ENCODE results near the gene SIRT3. TPM values are rescaled to one million over a fixed set of nuclear protein-coding genes. Genes with fewer than 3 reads are reported as not detected.

SIRT3 gene
- total and polyA plus RNA-seq, 2 of the 13 experiments (the other 11 are each of a cell fraction or from before 2014, with no cell fraction given), result 15.1 to 18.2 TPM

DNA sequence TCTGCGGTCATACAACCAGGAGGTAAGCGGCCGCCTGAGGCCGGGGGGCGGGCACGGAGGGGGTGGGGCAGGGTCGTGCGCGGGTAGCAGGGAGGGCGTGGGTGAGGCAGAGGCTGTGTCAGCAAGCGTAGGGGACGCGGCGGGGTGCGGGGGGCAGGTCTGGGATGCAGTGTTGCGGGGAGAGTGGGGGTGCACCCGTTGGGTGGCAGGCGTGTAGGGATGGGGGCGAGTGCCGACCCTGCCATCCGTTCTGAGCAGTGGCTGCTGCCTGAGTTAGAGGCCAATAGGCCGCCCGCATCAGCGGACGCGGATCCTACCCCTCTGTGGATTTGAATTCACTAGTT lies 27.3 kb downstream of the SIRT3 start:
- BruUV-seq (replicated peaks), result no TSS peak
- H3K79me2 ChIP-seq (ENCODE audit: insufficient read depth, low read length), result peaks cover 46% of the 10 kb centered on the region
- peaks cover 36% of the 10 kb centered on the region for H3K4me1 ChIP-seq (ENCODE audit: insufficient read depth, low read length)
- H3K9me3 ChIP-seq (ENCODE audit: low read length), result no peaks in the 10 kb centered on the region
- CTCF ChIA-PET (ENCODE audit: low intra/inter-chr PET ratio, low total read pairs), result no interaction called here
- H3K27me3 ChIP-seq (ENCODE audit: control insufficient read depth in 1 of 2, insufficient read depth in 2 of 2, low read length in 2 of 2), result no peaks in the 10 kb centered on the region; a peak in 1 of 5 replicates
- ATAC-seq, result no peak
- peak overlapping the region; percentile 100 for H3K9ac ChIP-seq (ENCODE audit: insufficient read depth, low read depth, low read length)
- peaks cover 32 to 62% of the 10 kb centered on the region in 2 experiments for H3K36me3 ChIP-seq (replicated peaks in 1 of 2; ENCODE audit: control insufficient read depth in 1 of 2, insufficient read depth in 2 of 2, low read length in 2 of 2)
- TF ChIP-seq ZFYVE20 (CRISPR knock-in tag; IDR thresholded peaks at IDR 0.05; ENCODE audit: borderline replicate concordance, low read depth) (no peak), ZNF460 (CRISPR knock-in tag; IDR thresholded peaks at IDR 0.05; ENCODE audit: borderline replicate concordance) (no peak), ZFX (CRISPR knock-in tag; IDR thresholded peaks at IDR 0.05; ENCODE audit: low read depth) (peak; percentile 8; the same call in 1 of the 2 replicates), MAZ (IDR thresholded peaks at IDR 0.05; ENCODE audit: borderline replicate concordance, low read depth, low read length) (0 out of 2 replicates have a peak, but pooled peaks have one; percentile 4), MAZ (CRISPR knock-in tag; IDR thresholded peaks at IDR 0.05; ENCODE audit: low read depth) (no peak), TARDBP (CRISPR knock-in tag; IDR thresholded peaks at IDR 0.05) (0 out of 2 replicates have a peak, but pooled peaks have one; percentile 0)
- TF ChIP-seq, protein P1, sequence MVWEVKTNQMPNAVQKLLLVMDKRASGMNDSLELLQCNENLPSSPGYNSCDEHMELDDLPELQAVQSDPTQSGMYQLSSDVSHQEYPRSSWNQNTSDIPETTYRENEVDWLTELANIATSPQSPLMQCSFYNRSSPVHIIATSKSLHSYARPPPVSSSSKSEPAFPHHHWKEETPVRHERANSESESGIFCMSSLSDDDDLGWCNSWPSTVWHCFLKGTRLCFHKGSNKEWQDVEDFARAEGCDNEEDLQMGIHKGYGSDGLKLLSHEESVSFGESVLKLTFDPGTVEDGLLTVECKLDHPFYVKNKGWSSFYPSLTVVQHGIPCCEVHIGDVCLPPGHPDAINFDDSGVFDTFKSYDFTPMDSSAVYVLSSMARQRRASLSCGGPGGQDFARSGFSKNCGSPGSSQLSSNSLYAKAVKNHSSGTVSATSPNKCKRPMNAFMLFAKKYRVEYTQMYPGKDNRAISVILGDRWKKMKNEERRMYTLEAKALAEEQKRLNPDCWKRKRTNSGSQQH (CRISPR knock-in tag; IDR thresholded peaks at IDR 0.05; ENCODE audit: low read depth), result peak; percentile 1; the same call in 1 of the 2 replicates
- TF ChIP-seq, protein P2, sequence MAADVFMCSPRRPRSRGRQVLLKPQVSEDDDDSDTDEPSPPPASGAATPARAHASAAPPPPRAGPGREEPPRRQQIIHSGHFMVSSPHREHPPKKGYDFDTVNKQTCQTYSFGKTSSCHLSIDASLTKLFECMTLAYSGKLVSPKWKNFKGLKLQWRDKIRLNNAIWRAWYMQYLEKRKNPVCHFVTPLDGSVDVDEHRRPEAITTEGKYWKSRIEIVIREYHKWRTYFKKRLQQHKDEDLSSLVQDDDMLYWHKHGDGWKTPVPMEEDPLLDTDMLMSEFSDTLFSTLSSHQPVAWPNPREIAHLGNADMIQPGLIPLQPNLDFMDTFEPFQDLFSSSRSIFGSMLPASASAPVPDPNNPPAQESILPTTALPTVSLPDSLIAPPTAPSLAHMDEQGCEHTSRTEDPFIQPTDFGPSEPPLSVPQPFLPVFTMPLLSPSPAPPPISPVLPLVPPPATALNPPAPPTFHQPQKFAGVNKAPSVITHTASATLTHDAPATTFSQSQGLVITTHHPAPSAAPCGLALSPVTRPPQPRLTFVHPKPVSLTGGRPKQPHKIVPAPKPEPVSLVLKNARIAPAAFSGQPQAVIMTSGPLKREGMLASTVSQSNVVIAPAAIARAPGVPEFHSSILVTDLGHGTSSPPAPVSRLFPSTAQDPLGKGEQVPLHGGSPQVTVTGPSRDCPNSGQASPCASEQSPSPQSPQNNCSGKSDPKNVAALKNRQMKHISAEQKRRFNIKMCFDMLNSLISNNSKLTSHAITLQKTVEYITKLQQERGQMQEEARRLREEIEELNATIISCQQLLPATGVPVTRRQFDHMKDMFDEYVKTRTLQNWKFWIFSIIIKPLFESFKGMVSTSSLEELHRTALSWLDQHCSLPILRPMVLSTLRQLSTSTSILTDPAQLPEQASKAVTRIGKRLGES (CRISPR knock-in tag; IDR thresholded peaks at IDR 0.05; ENCODE audit: borderline replicate concordance), result no peak
- TF ChIP-seq, protein P3, sequence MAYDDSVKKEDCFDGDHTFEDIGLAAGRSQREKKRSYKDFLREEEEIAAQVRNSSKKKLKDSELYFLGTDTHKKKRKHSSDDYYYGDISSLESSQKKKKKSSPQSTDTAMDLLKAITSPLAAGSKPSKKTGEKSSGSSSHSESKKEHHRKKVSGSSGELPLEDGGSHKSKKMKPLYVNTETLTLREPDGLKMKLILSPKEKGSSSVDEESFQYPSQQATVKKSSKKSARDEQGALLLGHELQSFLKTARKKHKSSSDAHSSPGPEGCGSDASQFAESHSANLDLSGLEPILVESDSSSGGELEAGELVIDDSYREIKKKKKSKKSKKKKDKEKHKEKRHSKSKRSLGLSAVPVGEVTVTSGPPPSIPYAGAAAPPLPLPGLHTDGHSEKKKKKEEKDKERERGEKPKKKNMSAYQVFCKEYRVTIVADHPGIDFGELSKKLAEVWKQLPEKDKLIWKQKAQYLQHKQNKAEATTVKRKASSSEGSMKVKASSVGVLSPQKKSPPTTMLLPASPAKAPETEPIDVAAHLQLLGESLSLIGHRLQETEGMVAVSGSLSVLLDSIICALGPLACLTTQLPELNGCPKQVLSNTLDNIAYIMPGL (CRISPR knock-in tag; IDR thresholded peaks at IDR 0.05; ENCODE audit: borderline replicate concordance in 1 of 2, low read depth in 1 of 2), result 0 out of 4 replicates have a peak, but pooled peaks of 1 of the 2 experiments have one; percentile 2
- TF ChIP-seq, protein P4, sequence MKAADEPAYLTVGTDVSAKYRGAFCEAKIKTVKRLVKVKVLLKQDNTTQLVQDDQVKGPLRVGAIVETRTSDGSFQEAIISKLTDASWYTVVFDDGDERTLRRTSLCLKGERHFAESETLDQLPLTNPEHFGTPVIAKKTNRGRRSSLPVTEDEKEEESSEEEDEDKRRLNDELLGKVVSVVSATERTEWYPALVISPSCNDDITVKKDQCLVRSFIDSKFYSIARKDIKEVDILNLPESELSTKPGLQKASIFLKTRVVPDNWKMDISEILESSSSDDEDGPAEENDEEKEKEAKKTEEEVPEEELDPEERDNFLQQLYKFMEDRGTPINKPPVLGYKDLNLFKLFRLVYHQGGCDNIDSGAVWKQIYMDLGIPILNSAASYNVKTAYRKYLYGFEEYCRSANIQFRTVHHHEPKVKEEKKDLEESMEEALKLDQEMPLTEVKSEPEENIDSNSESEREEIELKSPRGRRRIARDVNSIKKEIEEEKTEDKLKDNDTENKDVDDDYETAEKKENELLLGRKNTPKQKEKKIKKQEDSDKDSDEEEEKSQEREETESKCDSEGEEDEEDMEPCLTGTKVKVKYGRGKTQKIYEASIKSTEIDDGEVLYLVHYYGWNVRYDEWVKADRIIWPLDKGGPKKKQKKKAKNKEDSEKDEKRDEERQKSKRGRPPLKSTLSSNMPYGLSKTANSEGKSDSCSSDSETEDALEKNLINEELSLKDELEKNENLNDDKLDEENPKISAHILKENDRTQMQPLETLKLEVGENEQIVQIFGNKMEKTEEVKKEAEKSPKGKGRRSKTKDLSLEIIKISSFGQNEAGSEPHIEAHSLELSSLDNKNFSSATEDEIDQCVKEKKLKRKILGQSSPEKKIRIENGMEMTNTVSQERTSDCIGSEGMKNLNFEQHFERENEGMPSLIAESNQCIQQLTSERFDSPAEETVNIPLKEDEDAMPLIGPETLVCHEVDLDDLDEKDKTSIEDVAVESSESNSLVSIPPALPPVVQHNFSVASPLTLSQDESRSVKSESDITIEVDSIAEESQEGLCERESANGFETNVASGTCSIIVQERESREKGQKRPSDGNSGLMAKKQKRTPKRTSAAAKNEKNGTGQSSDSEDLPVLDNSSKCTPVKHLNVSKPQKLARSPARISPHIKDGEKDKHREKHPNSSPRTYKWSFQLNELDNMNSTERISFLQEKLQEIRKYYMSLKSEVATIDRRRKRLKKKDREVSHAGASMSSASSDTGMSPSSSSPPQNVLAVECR (CRISPR knock-in tag; IDR thresholded peaks at IDR 0.05; ENCODE audit: borderline replicate concordance), result 0 out of 2 replicates have a peak, but pooled peaks have one; percentile 21
- FAIRE-seq, result no peak
- H2AFZ ChIP-seq (ENCODE audit: low read length), result no peak overlapping the region
- 0% methylated on average over 2 of the region's 26 CpGs for WGBS (ENCODE audit: low lambda C conversion rate)
- intact Hi-C loops (cut with micrococcal nuclease; ENCODE audit: unreplicated experiment) (no loop called here), in situ Hi-C loops (cut with HindIII; ENCODE audit: extremely low pct_ligation_motif_present, low pct_unique_long_range_greater_than_20kb) (no loop called here)
- H3K27ac ChIP-seq (ENCODE audit: extremely low read length, insufficient read depth, low read length), result peak overlapping the region; percentile 96
- no peak for DNase-seq (ENCODE audit: low spot score)
- peaks cover 7% of the 10 kb centered on the region; the same call in 1 of the 2 replicates for H4K20me1 ChIP-seq (ENCODE audit: insufficient read depth, low read length)
- POLR2A ChIA-PET, result interaction anchor here (1.1 to 3.9 kb wide), 3 partner anchors 27 to 147 kb away, joined by 3 to 20 read pairs (median 4); partner anchors contain the start of gene SIRT3
- peak overlapping the region; percentile 97 for H3K4me2 ChIP-seq (ENCODE audit: low read depth, low read length)
- peak overlapping the region; percentile 75 to 90 (median 89) for H3K4me3 ChIP-seq (replicated peaks in 1 of 3; ENCODE audit: insufficient read depth in 1 of 3, low read depth in 2 of 3, low read length in 3 of 3)
